Pancreas (tissue), 10 donors: ENCODE data around the gene MAGI1. TPM values are rescaled to one million over a fixed set of nuclear protein-coding genes. Genes with fewer than 3 reads are reported as not detected.
"Not testable (repeated sequence)": the region's sequence is repeated elsewhere in the genome, so short reads cannot be mapped to it uniquely, and the experiment has no call there.

Experiments used
- ATAC-seq, 4 donors: fragments of 200-7000 bp; cut with Tn5 transposase; one replicate each; pipeline versions ENCODE4 v1.8.0 to v1.9.1; 2020; ENCODE audit warnings: mild to moderate bottlenecking in 4 of 4, moderate library complexity in 4 of 4
- DNase-seq, 6 donors: peaks; one replicate each; pipeline ENCODE4 v3.0.0-alpha.2; 2020
- FAIRE-seq: peaks from 2 replicates; lab custom pipeline; 2012; peaks lifted over from hg19 to GRCh38; lab: Jason Lieb, UNC
- H3K27ac ChIP-seq, 4 donors: fragments of 200-600 bp; sonication (generic); 1 replicate in 3 of 4; 2 replicates in 1 of 4; pipeline versions ENCODE4 v1.5.0 to v1.8.0; 2020
- H3K27me3 ChIP-seq, 4 donors: fragments of 200-600 bp; one replicate each; pipeline ENCODE4 v1.8.0; 2021
- H3K36me3 ChIP-seq, 3 donors: fragments of 200-600 bp; sonication (generic) in 1 of 3; one replicate each; pipeline versions ENCODE4 v1.5.0 to v1.8.0; 2020 to 2021
- H3K4me1 ChIP-seq, 3 donors: fragments of 200-600 bp; one replicate each; pipeline ENCODE4 v1.8.0; 2021
- H3K4me3 ChIP-seq, 4 donors: fragments of 200-600 bp; sonication (generic) in 2 of 4; one replicate each; pipeline versions ENCODE4 v1.5.0 to v1.8.0; 2020 to 2021
- H3K9me3 ChIP-seq, 4 donors: fragments of 200-600 bp; one replicate each; pipeline ENCODE4 v1.8.0; 2021
- WGBS, 2 donors: extraction: QIAGEN DNeasy Blood & Tissue Kit; methylation state at CpG; one replicate each; pipeline ENCODE4 v1.1.7; 2013; 5-methylcytosine and 5-hydroxymethylcytosine counted together
- intact Hi-C, 3 donors: fragments of 100-400 bp; cut with DNase I; formaldehyde crosslinking; loops; one replicate each; pipeline versions ENCODE4 v1.11.1 to v1.14.2; 2022
- polyA plus RNA-seq, 2 donors: library from polyadenylated mRNA; stranded (reverse); fragments of 200-250 nt; gene quantifications; one replicate each; pipeline ENCODE4 v1.2.3, GENCODE V29; 2013
- total RNA-seq, 6 donors: library from RNA; stranded (reverse); fragmentation: NEBNext Ultra II Directional in 4 of 6; extraction: Animal tissue kit (Norgen Biotek cat#: 25700) in 4 of 6; gene quantifications; one replicate each; pipeline versions ENCODE4 v1.2.1 to v1.2.4, GENCODE V29; 2021 to 2023
- TF ChIP-seq, protein P1 (sequence below), 4 donors: fragments of 200-600 bp; sonication (generic) in 3 of 4; IDR thresholded peaks; one replicate each; pipeline versions ENCODE4 v1.5.0 to v1.8.0; 2021; ENCODE audit warnings: antibody characterized with exemption in 4 of 4
- donor health status: healthy with polysubstance abuse.
- donor health status: DM: no; HTN: no; CAD: no; lungs with moderate emphysema.
- donor health status: DM: no; HTN: no; CAD: no.
- donor health status: control.
- donor health status: control.
- donor health status: Bipolar disorder and iron deficiency.
- donor health status: DM: yes; HTN: yes; CAD: no.
- donor health status: DM: no; HTN: no; CAD: no.
- donor health status: DM: no; HTN: no; CAD: no.
- donor health status: DM: yes; HTN: yes; CAD: no.

MAGI1 gene
- total and polyA plus RNA-seq, 8 donors, result 19.7 to 45.1 (median 28.0) TPM

DNA sequence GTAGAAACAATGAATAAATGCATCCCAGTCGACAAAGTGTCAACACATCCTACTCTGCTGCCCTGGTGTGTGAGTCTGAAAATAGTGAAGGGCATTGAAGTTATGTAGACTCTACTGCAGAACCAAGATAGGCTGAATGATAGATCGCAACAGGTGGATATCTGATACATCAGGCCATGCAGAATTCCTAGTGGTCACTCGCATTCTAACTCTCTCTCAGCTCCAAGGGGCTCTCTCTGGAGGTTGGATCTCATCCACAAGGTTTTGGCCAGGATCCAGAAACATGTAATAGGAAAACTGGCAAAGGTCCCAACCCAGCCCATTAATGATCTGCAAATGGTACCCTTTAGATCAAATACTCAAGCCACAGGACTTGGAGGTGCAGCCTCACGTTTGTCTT lies 514.1 kb downstream of the MAGI1 start:
- no peaks in the 10 kb centered on the region for H3K4me1 ChIP-seq
- H3K27ac ChIP-seq, result no peak overlapping the region
- H3K36me3 ChIP-seq, result no peaks in the 10 kb centered on the region
- no peak for DNase-seq
- H3K4me3 ChIP-seq, result no peak overlapping the region
- intact Hi-C loops, result no loop called here
- 81 to 82% methylated on average over 4 of the region's 4 CpGs for WGBS, 2 donors
- no peak for FAIRE-seq
- TF ChIP-seq, protein P1, sequence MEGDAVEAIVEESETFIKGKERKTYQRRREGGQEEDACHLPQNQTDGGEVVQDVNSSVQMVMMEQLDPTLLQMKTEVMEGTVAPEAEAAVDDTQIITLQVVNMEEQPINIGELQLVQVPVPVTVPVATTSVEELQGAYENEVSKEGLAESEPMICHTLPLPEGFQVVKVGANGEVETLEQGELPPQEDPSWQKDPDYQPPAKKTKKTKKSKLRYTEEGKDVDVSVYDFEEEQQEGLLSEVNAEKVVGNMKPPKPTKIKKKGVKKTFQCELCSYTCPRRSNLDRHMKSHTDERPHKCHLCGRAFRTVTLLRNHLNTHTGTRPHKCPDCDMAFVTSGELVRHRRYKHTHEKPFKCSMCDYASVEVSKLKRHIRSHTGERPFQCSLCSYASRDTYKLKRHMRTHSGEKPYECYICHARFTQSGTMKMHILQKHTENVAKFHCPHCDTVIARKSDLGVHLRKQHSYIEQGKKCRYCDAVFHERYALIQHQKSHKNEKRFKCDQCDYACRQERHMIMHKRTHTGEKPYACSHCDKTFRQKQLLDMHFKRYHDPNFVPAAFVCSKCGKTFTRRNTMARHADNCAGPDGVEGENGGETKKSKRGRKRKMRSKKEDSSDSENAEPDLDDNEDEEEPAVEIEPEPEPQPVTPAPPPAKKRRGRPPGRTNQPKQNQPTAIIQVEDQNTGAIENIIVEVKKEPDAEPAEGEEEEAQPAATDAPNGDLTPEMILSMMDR (IDR thresholded peaks at IDR 0.05), result no peak
- no peaks in the 10 kb centered on the region for H3K9me3 ChIP-seq
- H3K27me3 ChIP-seq, result no peaks in the 10 kb centered on the region
- ATAC-seq, result no peak

DNA sequence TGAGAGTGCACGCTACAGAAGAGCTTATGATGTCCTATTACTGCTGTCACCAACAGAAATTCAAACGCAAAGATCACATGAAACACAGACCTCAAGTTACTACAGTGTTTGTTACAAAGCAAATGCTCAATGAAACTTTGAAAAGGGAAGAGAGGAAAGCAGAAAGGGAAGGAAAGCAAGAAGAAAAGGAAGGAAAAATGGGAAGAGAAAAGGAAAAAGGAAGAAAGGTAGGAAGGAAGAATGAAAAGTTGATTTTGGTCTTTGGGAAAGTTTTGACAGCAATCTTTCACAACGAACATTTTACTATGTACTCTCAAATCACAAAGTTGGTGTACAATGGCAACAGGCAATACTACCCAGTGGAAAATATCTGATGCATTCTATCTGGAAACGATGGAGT lies 514.8 kb downstream of the MAGI1 start:
- no peak for FAIRE-seq

GRCh38 chr3:65521032-65521431 lies 517.7 kb downstream of the MAGI1 start:
- no peaks in the 10 kb centered on the region for H3K4me1 ChIP-seq
- TF ChIP-seq, protein P1 (IDR thresholded peaks at IDR 0.05), result no peak
- ATAC-seq (no peak), FAIRE-seq (no peak), DNase-seq (no peak)
- no peak overlapping the region for H3K27ac ChIP-seq
- no peaks in the 10 kb centered on the region for H3K27me3 ChIP-seq
- intact Hi-C loops, result no loop called here
- 82 to 87% methylated on average over 2 of the region's 2 CpGs for WGBS, 2 donors
- H3K36me3 ChIP-seq, result no peaks in the 10 kb centered on the region
- H3K4me3 ChIP-seq, result no peak overlapping the region
- no peaks in the 10 kb centered on the region for H3K9me3 ChIP-seq

More for the DNA sequence above, 514.8 kb downstream of the MAGI1 start:
- Histone ChIP-seq H3K27ac (no peak overlapping the region), H3K36me3 (no peaks in the 10 kb centered on the region), H3K27me3 (no peaks in the 10 kb centered on the region), H3K4me1 (no peaks in the 10 kb centered on the region), H3K4me3 (no peak overlapping the region), H3K9me3 (no peaks in the 10 kb centered on the region)
- TF ChIP-seq, protein P1 (IDR thresholded peaks at IDR 0.05), result no peak
- intact Hi-C loops, result no loop called here
- WGBS, 2 donors, result 79 to 84% methylated on average over 4 of the region's 4 CpGs
- DNase-seq (no peak), ATAC-seq (no peak)

- DNase-seq (no peak), FAIRE-seq (no peak)
Measured at GRCh38 chr3:65516998-65517397, 521.7 kb downstream of the MAGI1 start.

DNA sequence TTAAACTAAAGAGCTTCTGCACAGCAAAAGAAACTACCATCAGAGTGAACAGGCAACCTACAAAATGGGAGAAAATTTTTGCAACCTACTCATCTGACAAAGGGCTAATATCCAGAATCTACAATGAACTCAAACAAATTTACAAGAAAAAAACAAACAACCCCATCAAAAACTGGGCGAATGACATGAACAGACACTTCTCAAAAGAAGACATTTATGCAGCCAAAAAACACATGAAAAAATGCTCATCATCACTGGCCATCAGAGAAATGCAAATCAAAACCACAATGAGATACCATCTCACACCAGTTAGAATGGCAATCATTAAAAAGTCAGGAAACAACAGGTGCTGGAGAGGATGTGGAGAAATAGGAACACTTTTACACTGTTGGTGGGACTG lies 524.4 kb downstream of the MAGI1 start:
- WGBS, 2 donors, result 97 to 100% methylated on average over 1 of the region's 1 CpG
- H3K36me3 ChIP-seq, DNase-seq, H3K4me3 ChIP-seq, H3K9me3 ChIP-seq, ATAC-seq, H3K27me3 ChIP-seq, H3K27ac ChIP-seq, H3K4me1 ChIP-seq, FAIRE-seq, intact Hi-C loops: not testable (repeated sequence)

More at GRCh38 chr3:65516998-65517397, 521.7 kb downstream of the MAGI1 start:
- no peaks in the 10 kb centered on the region for H3K27me3 ChIP-seq
- WGBS, 2 donors, result 95 to 98% methylated on average over 5 of the region's 5 CpGs
- no peak overlapping the region for H3K4me3 ChIP-seq
- intact Hi-C loops, result no loop called here
- ATAC-seq, result no peak
- TF ChIP-seq, protein P1 (IDR thresholded peaks at IDR 0.05), result no peak
- H3K27ac ChIP-seq, result no peak overlapping the region
- no peaks in the 10 kb centered on the region for H3K36me3 ChIP-seq
- no peaks in the 10 kb centered on the region for H3K4me1 ChIP-seq
- no peaks in the 10 kb centered on the region for H3K9me3 ChIP-seq

- ATAC-seq, FAIRE-seq, H3K4me3 ChIP-seq: not testable (repeated sequence)
Measured at GRCh38 chr3:65509423-65509794, 529.3 kb downstream of the MAGI1 start.

More at GRCh38 chr3:65509423-65509794, 529.3 kb downstream of the MAGI1 start:
- H3K36me3 ChIP-seq, H3K9me3 ChIP-seq, H3K27ac ChIP-seq, H3K4me1 ChIP-seq, intact Hi-C loops, DNase-seq, H3K27me3 ChIP-seq: not testable (repeated sequence)
- 81 to 84% methylated on average over 19 of the region's 24 CpGs for WGBS, 2 donors
